K562 (cell line): ENCODE results near the gene SH3BP2. TPM values are rescaled to one million over a fixed set of nuclear protein-coding genes. Genes with fewer than 3 reads are reported as not detected.

Experiments
- ATAC-seq: fragments of 200-7000 bp; cut with Tn5 transposase; 3 replicates; pipeline ENCODE4 v1.9.1; 2020; ENCODE audit warnings: moderate library complexity
- BruUV-seq: library from RNA; stranded (reverse); fragments of 400-500 nt; replicated peaks from 2 replicates; lab custom pipeline; 2021; lab: Mats Ljungman, UMichigan
- CTCF ChIA-PET: fragments of 300-600 bp; formaldehyde crosslinking; extraction: SDS; loops from one replicate; lab custom pipeline; 2021; ENCODE audit warnings: low intra/inter-chr PET ratio; lab: Yijun Ruan, JAX
- POLR2A ChIA-PET: fragments of 300-600, 350-650 bp; sonication (Branson Sonifier 250); formaldehyde crosslinking; extraction: SDS; loops from one replicate; lab custom pipeline; 2021; ENCODE audit warnings: antibody characterized with exemption, inconsistent platforms; lab: Yijun Ruan, JAX
- DNase-seq, 4 experiments: peaks; one replicate each; pipeline versions ENCODE4 v3.0.0 to v3.0.0-alpha.2; 2011 to 2018; ENCODE audit warnings: low spot score in 3 of 4, mixed read lengths in 3 of 4; ENCODE audit errors: extremely low read depth in 1 of 4
- FAIRE-seq: peaks from 2 replicates; lab custom pipeline; 2011; peaks lifted over from hg19 to GRCh38; lab: Jason Lieb, UNC
- H2AFZ ChIP-seq: 2 replicates; pipeline ENCODE4 v1.6.0; 2011; ENCODE audit warnings: low read depth, low read length, control low read depth, inconsistent platforms
- H3K27ac ChIP-seq: fragments of 200-600 bp; 3 replicates; pipeline ENCODE4 v1.8.0; 2011; ENCODE audit warnings: low read depth, mild to moderate bottlenecking, control low read depth, inconsistent platforms, low read length, moderate library complexity, mixed read lengths; ENCODE audit errors: extremely low read depth
- H3K27me3 ChIP-seq, 2 experiments: fragments of 300-600 bp in 1 of 2; 2 replicates in 1 of 2; 3 replicates in 1 of 2; pipeline versions ENCODE4 v1.6.0 to v1.8.0; 2011; ENCODE audit warnings: inconsistent platforms in 2 of 2, low read length in 2 of 2, mild to moderate bottlenecking in 1 of 2, mixed read lengths in 1 of 2, moderate library complexity in 1 of 2; ENCODE audit not compliant: control insufficient read depth in 2 of 2, insufficient read depth in 2 of 2
- H3K36me3 ChIP-seq: fragments of 300-600 bp; 3 replicates; pipeline ENCODE4 v1.8.0; 2011; ENCODE audit warnings: mild to moderate bottlenecking, low read length, inconsistent platforms; ENCODE audit not compliant: control insufficient read depth, insufficient read depth
- H3K4me1 ChIP-seq, 2 experiments: fragments of 200-600 bp in 1 of 2; replicated peaks in 1 of 2; 2 replicates in 1 of 2; 3 replicates in 1 of 2; pipeline versions ENCODE4 v1.5.1 to v1.8.0; 2011; ENCODE audit warnings: inconsistent platforms in 2 of 2, low read length in 2 of 2, mild to moderate bottlenecking in 1 of 2, mixed read lengths in 1 of 2, moderate library complexity in 1 of 2; ENCODE audit not compliant: control insufficient read depth in 2 of 2, insufficient read depth in 2 of 2
- H3K4me2 ChIP-seq: 2 replicates; pipeline ENCODE4 v1.6.1; 2011; ENCODE audit warnings: low read length, control low read depth, inconsistent platforms, mixed read lengths; ENCODE audit not compliant: insufficient read depth
- H3K4me3 ChIP-seq: fragments of 200-600 bp; sonication (generic), shearing (Covaris generic); 2 replicates; pipeline ENCODE4 v1.5.1; 2016; ENCODE audit warnings: control low read depth, inconsistent platforms
- H3K79me2 ChIP-seq: fragments of 200-600 bp; 3 replicates; pipeline ENCODE4 v1.8.0; 2011; ENCODE audit warnings: low read length, inconsistent platforms; ENCODE audit not compliant: control insufficient read depth, insufficient read depth
- H3K9ac ChIP-seq, 2 experiments: 2 replicates each; pipeline versions ENCODE4 v1.6.0 to v1.6.1; 2011; ENCODE audit warnings: low read depth in 2 of 2, low read length in 2 of 2, control low read depth in 1 of 2, inconsistent platforms in 1 of 2, mild to moderate bottlenecking in 1 of 2, mixed read lengths in 1 of 2; ENCODE audit not compliant: insufficient read depth in 1 of 2
- H3K9me1 ChIP-seq: one replicate; pipeline ENCODE4 v1.6.0; 2011; ENCODE audit warnings: inconsistent platforms, mild to moderate bottlenecking, low read length, moderate library complexity; ENCODE audit not compliant: control insufficient read depth, insufficient read depth
- H3K9me3 ChIP-seq: replicated peaks from 2 replicates; pipeline ENCODE4 v1.5.1; 2011; ENCODE audit warnings: low read depth, low read length, inconsistent platforms; ENCODE audit not compliant: control insufficient read depth, insufficient read depth
- H4K20me1 ChIP-seq: replicated peaks from 2 replicates; pipeline ENCODE4 v1.6.1; 2011; ENCODE audit warnings: low read length, inconsistent platforms, mixed read lengths; ENCODE audit not compliant: control insufficient read depth, insufficient read depth
- ATF4 ChIP-seq: fragments of 450-650 bp; formaldehyde crosslinking; IDR thresholded peaks from 2 replicates; pipeline ENCODE4 v1.4.0; 2022; ENCODE audit warnings: mild to moderate bottlenecking, moderate library complexity
- HOXB6 ChIP-seq: fragments of 250-450 bp; sonication (Bioruptor Pico); IDR thresholded peaks from 2 replicates; pipeline ENCODE4 v1.5.1; 2022; ENCODE audit warnings: mild to moderate bottlenecking, borderline replicate concordance
- MCM2 ChIP-seq: fragments of 450-650 bp; IDR thresholded peaks from 2 replicates; pipeline ENCODE4 v1.6.1; 2017; ENCODE audit warnings: low read depth, mild to moderate bottlenecking
- MEF2D ChIP-seq: conservative IDR thresholded peaks from 2 replicates; pipeline ENCODE4 v1.6.1; 2016; ENCODE audit warnings: low read depth, missing genetic modification characterization, missing compliant biosample characterization
- POLR2G ChIP-seq: fragments of 200-400 bp; formaldehyde crosslinking; IDR thresholded peaks from 2 replicates; pipeline ENCODE4 v1.6.1; 2017; ENCODE audit warnings: low read depth, mild to moderate bottlenecking, antibody characterized with exemption, low read length, moderate library complexity
- ZNF354B ChIP-seq: fragments of 250-450 bp; sonication (Bioruptor Pico); IDR thresholded peaks from 2 replicates; pipeline ENCODE4 v1.4.0; 2020
- WGBS: fragments of 100-300 bp; shearing (Covaris generic); methylation state at CpG from one replicate; pipeline ENCODE4 v1.1.6; 2016; ENCODE audit warnings: low coverage, mixed read lengths; ENCODE audit not compliant: insufficient coverage; ENCODE audit errors: missing lambda C conversion rate; 5-methylcytosine and 5-hydroxymethylcytosine counted together
- in situ Hi-C: fragments of 300-500 bp; cut with MboI; formaldehyde crosslinking; loops from 4 replicates; pipeline ENCODE4 v1.15.0; 2018; ENCODE audit warnings: inconsistent platforms, mixed read lengths
- intact Hi-C: fragments of 100-400 bp; cut with micrococcal nuclease; formaldehyde crosslinking; loops from 2 replicates; pipeline ENCODE4 v1.14.2; 2022
- polyA plus RNA-seq, 8 experiments: library from polyadenylated mRNA; depleted of rRNA in 4 of 8; stranded (reverse) in 5 of 8; unstranded in 3 of 8; fragments of >200 nt; fragmentation: Nextera tagmentation in 2 of 8; fragmentation: Illumina TruSeq in 1 of 8; extraction: Ambion mirVana in 2 of 8; extraction: Trizol in 1 of 8; gene quantifications; 2 replicates each; pipeline versions ENCODE4 v1.2.1 to v1.2.3, GENCODE V29; 2011 to 2014; ENCODE audit warnings: inconsistent platforms in 1 of 8, missing spikeins in 1 of 8
- total RNA-seq, 7 experiments: library from RNA; depleted of rRNA in 6 of 7; stranded (reverse); fragments of >200 nt in 6 of 7; fragmentation: Illumina TruSeq in 2 of 7; extraction: Trizol in 2 of 7; gene quantifications; 2 replicates each; pipeline versions ENCODE4 v1.2.1 to v1.2.3, GENCODE V29; 2011 to 2021; ENCODE audit warnings: low replicate concordance in 1 of 7
- TF ChIP-seq, protein P1 (sequence below): sonication (generic); formaldehyde crosslinking; IDR thresholded peaks from 2 replicates; pipeline ENCODE4 v1.8.0; 2022; ENCODE audit warnings: mild to moderate bottlenecking, missing genetic modification reagents

The SH3BP2 gene
- total and polyA plus RNA-seq, 9 of the 15 experiments (the other 6 are each of a cell fraction or from before 2014, with no cell fraction given) = 0.34 to 16.0 (median 5.1) TPM

DNA sequence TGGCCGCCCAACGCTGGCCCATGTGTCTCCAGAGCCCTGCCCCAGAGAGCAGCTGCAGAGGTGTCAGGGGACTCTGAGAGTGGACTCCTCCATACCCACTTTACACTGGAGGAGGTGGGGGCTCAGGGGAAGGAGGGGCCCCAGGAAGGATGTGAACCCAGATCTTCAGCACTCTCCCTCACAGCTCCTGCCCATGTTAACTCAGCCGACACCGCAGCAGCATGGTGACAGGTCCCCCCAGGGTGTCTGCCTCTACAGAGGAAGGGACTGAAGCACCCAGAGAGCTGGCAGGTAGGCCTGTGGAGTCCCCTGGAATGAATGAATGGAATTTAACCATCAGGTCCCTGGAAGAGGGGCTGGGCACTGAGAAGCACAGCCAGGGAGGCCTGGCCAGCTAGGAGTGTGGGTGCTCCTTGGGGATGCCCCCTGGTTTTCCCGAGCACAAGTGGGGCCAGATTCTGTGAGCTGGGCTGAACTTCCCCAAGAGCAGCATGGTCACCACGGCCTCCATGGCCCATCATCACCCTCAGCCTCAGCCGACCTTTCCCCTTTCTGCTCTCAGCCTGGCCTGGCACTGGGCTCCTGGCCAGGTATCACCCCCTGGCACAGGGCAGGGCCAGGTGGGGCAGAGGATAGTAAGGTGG is 21.9 kb downstream of the SH3BP2 start:
- H3K9me1 ChIP-seq = peaks cover 2% of the 10 kb centered on the region
- FAIRE-seq = no peak

More for the DNA sequence above, 21.9 kb downstream of the SH3BP2 start:
- Histone ChIP-seq H3K27me3 (no peaks in the 10 kb centered on the region), H3K27ac (no peak overlapping the region), H3K79me2 (no peaks in the 10 kb centered on the region; the same call in 2 of the 3 replicates), H3K4me1 (peaks cover 0 to 40% of the 10 kb centered on the region in 2 experiments; a peak in 3 of 5 replicates), H3K4me3 (no peak overlapping the region), H4K20me1 (0 out of 2 replicates have a peak, but pooled peaks cover 4% of the 10 kb centered on the region), H3K4me2 (no peak overlapping the region), H3K9ac (no peak overlapping the region), H3K36me3 (no peaks in the 10 kb centered on the region), H3K9me3 (no peaks in the 10 kb centered on the region), H2AFZ (no peak overlapping the region)
- intact Hi-C loops (no loop called here), in situ Hi-C loops (no loop called here)
- DNase-seq = no peak
- BruUV-seq = no TSS peak
- ChIA-PET CTCF (no interaction called here), POLR2A (interaction anchor here (0.7 to 1.5 kb wide), 4 partner anchors 12 to 42 kb away, joined by 3 to 5 read pairs (median 4); no protein-coding TSS in a partner anchor)
- 73% methylated on average over 6 of the region's 7 CpGs for WGBS
- 0 out of 2 replicates have a peak, but pooled peaks have one; percentile 21 for TF ChIP-seq POLR2G
- no peak for TF ChIP-seq ATF4
- no peak for TF ChIP-seq ZNF354B (CRISPR knock-in tag)
- no peak for TF ChIP-seq MEF2D (tag)
- no peak for TF ChIP-seq HOXB6 (CRISPR knock-in tag)
- TF ChIP-seq, protein P1, sequence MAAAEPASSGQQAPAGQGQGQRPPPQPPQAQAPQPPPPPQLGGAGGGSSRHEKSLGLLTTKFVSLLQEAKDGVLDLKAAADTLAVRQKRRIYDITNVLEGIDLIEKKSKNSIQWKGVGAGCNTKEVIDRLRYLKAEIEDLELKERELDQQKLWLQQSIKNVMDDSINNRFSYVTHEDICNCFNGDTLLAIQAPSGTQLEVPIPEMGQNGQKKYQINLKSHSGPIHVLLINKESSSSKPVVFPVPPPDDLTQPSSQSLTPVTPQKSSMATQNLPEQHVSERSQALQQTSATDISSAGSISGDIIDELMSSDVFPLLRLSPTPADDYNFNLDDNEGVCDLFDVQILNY (CRISPR knock-in tag) = no peak
- no peak for TF ChIP-seq MCM2
- 0 out of 3 replicates have a peak, but pooled peaks have one; percentile 7 for ATAC-seq
